T-helper 1 cell treated with Interleukin-12 subunit alpha and Interleukin-12 subunit beta and Interleukin-4 antibody, amounts not matched to agents 30 ng/mL and 1 ng/mL, for 36 hours (primary cell): ENCODE data around the gene YIF1A. TPM values are rescaled to one million over a fixed set of nuclear protein-coding genes. Genes with fewer than 3 reads are reported as not detected.
"Not testable (repeated sequence)": the region's sequence is repeated elsewhere in the genome, so short reads cannot be mapped to it uniquely, and the experiment has no call there.

Experiments used
- intact Hi-C: fragments of 100-400 bp; cut with micrococcal nuclease; formaldehyde crosslinking; loops from one replicate; pipeline ENCODE4 v1.15.1; 2024
- total RNA-seq: library from RNA; stranded (reverse); gene quantifications from 2 replicates; pipeline ENCODE4 v1.2.3, GENCODE V29; 2022

Gene YIF1A
- total RNA-seq, 1 donor from 2014 or later = 85.1 TPM

DNA sequence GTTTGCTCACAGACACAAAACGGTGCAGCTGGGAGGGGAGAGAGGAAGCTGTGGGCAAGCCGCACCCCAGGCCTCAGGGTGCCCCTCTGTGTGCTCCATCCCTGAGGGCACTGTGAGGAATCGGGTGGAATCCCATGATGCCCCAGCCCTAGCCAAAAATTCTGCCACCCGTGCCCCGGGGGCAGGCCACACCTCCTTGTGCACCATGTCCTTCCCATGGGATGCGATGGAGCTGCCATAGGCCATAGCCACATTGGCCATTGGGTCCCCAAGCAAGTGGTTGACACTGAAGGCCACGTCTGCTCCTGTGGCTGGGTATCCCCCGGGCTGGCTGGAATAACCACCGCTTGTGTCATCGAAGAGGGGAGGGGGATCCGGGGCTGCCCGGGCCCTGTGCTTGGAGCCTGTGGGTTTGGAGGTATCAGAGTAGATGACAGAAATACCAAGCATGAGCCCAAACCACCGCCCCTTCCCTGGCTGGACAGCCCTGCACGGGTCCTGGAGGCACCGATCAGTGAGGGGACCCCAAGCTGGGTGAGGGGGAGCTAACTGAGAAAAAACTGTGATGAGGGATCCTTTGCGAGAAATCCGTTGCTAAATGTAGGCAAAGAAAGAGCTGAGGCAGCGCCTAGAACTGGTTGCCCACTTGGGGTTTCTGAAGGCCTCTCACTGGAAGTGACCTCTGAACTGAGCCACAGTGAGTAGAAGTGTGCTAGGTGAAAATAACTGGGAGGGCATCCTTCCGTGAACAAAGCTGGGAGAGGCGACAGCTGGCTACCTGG is 863 bp downstream of the YIF1A start:
- intact Hi-C loops = loop anchor here (10.0 kb wide), 2 partner anchors 457 to 1517 kb away; a partner anchor contains a TSS

DNA sequence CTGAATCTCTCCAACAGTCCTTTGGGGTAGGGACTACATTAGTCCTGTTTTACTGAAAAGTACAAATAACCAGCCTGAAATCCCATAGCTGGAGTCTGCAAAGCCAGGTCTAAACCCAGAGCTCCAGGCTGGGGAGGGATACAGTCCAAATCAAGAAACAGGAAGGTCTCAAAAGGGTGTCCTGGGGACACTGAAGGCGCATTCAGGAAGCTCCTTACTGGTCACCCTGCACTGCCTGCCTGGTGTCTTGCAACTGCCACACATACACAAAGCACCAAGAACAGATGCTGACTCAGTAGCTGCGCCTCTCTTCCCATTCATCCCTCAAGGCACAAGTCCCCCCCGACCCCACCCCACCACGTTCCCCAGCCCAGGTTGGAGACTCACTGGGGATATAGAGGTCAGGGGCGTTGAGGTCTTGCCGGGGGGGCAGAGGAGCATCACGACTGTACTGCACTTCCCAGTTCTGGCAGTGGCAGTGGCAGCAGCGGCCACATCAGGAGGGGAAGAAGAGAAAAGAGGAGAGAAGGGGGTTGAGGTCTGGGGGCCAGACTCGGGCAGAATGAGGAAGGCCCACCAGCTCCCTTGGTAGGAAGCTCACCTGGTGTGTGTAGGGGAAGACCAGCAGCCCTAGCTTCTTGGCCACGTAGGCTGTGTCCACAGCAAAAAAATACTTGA is 1.6 kb downstream of the YIF1A start:
- intact Hi-C loops = loop anchor here (10.0 kb wide), 2 partner anchors 457 to 1517 kb away; a partner anchor contains a TSS

DNA sequence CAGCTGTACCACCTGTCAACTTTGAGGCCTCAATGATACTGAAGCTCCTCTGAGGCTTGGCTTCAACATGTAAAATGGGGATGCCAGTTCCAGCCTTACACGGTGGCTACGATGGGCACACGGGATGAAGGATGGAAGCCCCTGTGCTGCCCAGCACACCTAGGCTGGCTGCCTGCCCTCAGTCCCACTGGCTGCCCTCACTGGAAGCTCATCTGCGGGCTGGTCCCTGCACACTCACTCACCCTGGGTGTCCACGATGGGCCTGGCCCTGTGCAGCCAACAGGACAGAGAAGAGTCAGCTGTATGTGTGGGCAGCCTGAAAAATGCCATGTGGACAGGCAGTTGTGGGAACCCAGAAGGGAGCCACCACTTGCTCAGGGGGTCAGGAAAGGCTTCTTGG is 2.2 kb downstream of the YIF1A start:
- intact Hi-C loops = loop anchor here (10.0 kb wide), 2 partner anchors 458 to 1518 kb away; a partner anchor contains a TSS

DNA sequence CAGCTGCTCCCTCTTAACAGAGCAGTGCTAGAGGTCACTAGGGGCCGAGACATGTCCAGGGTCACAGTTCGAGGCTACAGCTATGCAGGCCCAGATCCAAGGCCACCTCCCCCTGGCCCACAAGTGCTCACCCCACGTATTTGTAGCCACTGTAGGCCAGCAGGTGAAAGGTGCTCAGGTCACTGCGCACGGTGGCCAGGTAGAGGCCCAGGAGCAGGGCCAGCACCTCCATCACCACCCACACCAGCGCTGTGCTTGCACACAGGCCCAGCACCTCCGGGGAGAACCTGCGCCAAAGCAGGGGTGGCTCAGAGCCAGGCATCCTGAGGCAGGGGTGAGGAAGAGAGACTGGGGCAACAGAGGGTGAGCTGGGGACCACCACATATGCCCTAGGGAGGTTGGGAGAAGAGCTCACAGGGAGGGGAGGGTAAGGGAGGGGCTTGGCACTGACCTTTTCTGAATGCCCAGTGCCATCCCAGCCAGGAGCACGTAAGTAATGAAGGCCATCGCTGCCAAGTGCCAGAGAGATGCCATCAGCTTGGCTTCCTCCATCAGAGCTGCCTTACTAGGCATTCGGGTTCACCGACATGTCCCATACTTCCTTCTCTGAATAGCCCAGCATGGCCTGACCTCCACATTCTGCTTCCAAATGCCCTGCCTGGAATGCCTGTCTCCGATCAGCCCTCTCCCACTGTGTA is 3.5 kb downstream of the YIF1A start:
- intact Hi-C loops = loop anchor here (10.0 kb wide), 2 partner anchors 459 to 1519 kb away; a partner anchor contains a TSS

DNA sequence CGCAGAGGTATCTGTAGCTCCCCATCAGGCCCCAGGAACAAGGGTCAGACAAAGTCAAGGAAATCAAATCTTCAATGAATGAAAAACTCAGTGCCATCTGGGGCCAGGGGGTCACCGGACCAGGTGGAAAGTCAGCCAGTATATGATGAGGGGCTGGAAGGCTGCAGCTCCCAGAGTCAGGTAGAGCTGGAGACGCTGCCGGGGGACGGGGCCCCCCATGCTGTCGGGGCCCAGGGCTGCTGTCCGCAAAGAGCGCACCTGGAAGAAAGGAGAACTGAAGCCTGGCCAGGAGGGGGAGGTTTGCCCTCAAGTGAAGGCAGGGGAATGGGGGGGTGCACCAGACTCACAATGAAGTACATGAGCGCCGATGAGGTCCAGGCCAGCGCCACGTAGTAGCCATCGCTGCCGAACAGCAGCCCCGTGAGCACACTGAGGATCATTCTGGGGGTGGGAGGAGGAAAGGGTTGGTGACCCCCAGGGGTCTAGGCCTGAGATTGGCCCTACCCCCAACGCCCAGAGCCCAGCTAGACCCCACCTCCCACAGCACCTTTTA is 4.3 kb downstream of the YIF1A start:
- intact Hi-C loops = loop anchor here (10.0 kb wide), 2 partner anchors 460 to 1520 kb away; a partner anchor contains a TSS

DNA sequence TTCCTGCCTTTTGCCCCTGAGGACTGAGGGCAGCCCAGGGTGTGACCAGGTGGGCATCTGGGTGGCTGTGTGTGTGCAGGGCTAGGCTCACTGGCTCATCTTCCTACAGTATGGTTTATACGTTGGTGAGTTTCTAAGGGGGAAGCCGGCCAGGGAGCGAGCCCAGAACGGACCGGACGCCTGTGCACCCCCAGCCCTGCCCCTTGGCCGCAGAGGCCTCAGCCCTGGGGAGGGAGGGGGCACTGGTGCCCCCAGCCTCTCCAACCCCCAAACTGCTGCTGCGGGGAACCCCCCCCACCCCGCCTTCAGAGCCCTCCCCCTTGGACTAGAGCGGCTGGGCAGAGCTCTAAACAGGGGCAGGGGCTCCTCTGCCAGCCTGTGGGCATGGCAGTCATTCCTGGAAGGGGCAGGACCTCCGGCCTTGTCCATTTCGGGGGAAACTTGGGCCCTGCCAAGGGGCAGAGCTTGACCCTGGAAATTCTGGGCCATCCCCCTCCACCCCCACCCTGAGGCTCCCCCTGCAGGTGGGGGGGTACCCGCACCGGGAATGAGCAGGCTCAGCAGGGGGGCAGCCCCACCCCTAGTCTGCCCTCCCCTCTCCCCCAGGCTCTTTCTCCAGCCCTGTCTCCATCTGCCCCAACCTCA is 5.4 kb downstream of the YIF1A start:
- intact Hi-C loops = loop anchor here (10.0 kb wide), 2 partner anchors 461 to 1521 kb away; a partner anchor contains a TSS

DNA sequence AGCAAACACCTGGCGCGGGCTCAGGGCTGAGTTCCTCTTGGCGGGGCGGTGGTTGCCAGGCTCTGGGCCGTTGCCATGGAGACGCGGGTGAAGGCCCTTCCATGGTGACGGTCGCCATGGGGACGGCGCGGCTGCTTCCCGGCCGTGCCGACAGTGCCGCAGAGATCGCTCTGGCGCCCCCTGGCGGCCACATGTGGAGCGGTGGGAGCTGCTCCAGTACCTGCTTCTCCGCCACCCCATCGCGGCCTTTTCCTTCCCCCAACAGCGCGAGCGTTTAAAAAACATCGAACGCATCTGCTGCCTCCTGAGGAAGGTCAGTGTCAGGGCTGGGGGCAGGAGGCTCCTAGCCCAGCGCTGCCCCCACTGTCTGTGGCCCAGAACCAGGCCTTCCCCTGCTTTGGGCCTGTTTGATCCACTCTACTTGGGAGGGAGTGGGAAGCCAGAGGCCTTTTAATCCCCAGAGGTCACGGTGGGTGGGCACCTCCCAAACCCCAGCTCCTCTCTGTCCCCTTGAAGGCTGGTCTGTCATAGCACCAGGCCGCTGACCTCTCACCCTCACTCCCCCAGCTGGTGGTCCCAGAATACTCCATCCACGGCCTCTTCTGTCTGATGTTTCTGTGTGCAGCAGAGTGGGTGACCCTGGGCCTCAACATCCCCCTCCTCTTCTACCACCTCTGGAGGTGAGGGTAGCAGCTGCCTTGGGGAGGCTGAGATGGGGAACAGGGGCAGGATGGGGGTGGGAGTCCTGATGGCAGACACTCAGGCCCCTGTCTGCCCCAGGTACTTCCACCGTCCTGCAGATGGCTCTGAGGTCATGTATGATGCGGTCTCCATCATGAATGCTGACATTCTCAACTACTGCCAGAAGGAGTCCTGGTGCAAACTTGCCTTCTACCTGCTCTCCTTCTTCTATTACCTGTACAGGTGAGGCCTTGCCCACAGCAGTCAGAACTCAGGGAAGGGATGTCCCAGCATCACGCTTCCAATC is 6.2 kb downstream of the YIF1A start:
- intact Hi-C loops = loop anchor here (1.0 to 10.0 kb wide), 4 partner anchors 14 to 1522 kb away; partner anchors contain the start of gene RAB1B

DNA sequence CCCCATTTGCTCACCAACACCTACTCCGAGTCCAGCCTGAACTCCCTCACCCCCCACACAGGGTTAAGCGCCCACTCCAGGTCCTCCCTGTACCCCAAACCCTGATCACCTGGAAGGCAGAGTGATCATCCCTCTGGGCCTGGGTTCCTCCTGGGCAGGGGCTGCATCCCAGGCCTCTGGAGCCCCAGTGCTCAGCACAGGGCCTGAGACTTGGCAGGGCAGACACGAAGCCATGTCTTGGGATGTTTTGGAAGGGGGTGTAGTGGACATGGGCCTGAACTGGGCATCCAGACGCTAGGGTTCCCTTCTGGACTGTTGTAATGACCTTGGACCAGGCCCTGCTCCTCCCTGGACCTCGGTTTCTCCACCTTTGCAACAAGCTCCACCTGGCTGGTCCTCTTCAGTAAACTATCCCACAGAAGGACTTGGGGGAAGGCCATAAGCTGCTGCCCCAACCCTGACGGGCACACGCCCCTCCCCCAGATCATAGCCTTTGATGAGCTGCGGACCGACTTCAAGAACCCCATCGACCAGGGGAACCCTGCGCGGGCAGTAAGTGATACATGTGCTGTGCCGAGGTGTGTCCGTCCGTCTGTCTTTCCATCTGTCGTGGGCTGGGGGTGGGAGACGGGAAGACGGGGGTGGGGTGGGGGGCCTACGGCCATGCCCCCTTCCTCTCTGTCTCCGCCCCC is 7.0 kb downstream of the YIF1A start:
- intact Hi-C loops = loop anchor here (1.0 to 10.0 kb wide), 4 partner anchors 14 to 1523 kb away; partner anchors contain the start of gene RAB1B

DNA sequence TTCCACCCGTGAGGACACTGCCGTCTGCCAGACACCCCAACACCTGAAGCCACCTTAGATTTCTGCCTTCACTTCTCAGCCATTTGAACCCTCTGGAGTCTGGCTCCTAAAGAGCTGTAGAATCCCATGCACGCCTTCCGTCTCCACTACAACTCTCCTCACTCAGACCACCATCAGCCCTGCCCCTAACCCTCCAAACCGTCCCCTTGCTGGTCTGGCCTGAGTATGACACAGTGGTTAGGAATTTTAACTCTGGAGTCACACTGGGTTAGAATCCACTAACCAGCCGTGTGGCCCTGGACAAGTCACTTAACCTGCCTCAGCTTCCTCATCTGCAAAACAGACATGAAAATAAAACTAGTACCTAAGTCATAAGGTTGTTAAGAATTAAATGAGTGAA is 7.9 kb downstream of the YIF1A start:
- intact Hi-C loops = loop anchor here (10.0 kb wide), 2 partner anchors 464 to 1524 kb away; a partner anchor contains a TSS

DNA sequence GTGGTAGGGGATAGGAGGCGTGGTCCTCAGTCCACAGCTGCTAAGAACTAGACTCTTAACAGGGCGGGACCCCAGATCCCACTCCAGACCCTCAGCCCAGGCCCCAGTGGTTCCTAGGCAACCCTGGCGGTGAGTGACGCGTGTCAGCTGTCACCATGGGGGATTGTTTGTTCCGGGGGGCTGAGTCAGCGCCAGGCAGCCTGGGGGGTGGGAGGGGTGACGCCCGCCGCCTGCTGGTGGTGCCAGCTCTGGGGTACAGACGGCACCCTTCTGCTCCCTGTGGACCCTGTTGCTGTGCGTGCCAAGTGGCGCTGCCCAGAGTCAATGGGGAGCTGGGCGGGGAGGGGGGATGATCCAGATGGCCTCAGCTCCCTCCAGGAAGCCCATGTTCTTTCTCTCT is 8.5 kb downstream of the YIF1A start:
- intact Hi-C loops = loop anchor here (10.0 kb wide), 2 partner anchors 464 to 1524 kb away; a partner anchor contains a TSS

DNA sequence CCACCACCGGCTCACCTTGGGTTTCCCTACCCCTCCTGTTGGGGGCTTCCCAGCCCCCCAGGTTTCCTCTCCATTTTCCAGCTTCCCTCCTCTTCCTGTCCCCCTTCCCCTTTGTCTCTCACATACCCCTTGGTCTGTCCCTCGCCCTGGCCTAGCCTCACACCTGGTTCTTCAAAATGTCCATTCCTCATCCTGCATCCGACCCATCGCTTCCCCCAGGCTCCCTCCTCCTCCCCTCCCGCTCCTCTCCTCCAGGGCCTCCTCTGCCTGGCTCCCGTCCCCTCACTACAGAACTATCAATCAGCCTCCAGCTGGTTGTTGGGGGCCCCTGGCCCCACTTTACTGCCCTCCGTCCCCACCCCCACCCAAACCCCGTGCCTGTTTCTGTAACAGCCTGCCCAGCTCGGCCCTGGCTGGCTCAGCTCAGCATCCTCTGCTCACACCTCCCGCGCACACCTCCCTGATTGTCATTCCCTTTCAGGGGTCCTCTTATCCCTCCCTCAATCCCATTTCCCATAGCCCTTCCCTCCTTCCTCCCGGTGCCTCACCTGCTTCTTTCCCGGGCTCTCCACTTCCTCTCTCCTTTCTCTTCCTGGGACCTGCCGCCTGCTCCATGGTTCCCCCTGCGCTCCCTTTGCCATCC is 9.7 kb downstream of the YIF1A start:
- intact Hi-C loops = no loop called here

DNA sequence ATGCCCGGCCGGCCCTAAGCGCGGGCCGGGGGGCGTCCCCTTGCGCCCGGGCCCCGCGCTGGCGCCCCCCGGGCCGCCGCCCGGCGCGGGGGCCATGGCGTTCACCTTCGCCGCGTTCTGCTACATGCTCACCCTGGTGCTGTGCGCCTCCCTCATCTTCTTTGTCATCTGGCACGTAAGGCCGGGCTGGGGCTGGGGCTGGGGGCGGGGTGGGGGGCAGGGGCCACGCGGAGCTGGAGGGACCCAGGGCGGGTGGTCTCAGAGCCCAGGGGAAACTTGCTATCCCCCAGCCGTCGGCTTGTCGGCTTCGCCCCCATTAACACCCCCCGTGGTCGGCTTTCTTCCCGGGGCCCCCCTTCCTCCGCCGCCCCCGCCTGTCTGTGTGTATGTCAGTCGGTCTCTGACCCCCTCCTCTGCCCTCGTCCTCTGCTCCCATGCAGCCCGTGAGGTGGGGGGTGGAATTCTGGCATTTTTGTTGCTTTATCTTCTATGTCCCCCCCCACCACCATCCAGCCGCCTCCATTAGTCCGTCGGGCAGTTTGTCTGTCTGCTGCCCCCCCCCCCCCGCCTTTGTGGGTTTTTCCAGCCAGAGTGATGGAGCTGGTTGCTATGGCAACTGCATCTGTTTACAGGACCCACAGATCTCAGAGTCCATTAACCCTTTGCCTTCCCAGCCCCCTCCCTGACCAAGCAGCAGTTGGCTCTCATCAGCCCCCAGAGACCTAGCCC is 10.4 kb downstream of the YIF1A start:
- intact Hi-C loops = no loop called here

DNA sequence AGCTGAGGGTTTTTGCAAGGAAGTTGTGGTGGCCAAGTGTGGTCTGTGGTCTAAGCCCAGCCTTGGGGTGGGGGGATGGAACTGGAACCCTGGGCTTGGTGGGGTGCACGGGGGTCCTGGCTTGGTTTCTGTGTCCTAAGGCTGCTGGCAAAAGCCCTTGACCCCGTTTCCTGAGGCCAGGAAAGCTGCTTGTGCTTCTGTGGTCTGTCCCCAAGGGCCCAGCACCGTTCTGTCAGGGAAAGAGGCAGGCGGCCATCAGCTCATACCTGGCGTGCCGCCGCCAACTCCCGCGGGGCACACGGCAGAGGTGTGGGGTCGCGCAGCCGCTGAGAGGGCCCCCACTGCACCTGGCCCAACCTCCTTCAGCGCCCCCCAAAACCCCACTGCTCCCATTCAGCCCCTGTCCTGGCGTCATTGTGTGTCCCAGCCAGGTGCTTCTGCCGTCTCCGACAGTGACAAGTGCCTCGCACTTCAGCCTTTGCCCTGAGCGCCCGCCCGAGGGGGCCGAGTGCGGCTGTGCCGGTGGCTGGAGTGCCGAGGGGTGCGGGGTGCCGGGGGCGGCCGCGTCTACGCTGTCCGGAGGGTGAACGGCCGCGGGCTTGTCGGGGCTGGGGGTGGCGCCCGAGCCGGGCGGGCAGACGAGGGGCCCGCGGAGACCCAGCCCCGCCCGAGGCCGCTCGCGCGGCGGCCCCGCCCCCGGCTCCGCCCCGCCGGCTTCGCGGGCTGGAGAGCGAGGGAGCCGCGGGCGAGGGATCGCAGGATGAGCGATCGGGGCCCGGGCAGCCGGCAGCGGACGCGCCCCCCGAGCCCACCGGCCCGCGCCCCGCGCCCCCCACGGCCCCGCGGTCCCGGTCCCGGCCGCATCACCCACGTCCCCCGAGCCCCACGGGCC is 11.2 kb downstream of the YIF1A start, which contains the start of gene CNIH2:
Gene CNIH2 (plus strand): TSS at position 705 of the 892 bp plus-strand sequence. CDS start 282 bp downstream, outside the sequence.
- intact Hi-C loops = no loop called here

DNA sequence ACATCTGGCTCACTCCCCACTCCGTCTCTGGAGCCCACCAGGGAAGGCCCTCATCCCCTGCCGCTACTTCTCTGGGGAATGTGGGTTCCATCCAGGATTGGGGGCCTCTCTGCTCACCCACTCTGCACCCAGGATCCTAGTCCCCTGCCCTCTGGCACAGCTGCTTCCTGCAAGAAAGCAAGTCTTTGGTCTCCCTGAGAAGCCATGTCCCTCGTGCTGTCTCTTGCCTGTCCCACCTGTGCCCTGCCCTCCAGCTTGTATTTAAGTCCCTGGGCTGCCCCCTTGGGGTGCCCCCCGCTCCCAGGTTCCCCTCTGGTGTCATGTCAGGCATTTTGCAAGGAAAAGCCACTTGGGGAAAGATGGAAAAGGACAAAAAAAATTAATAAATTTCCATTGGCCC is 11.9 kb downstream of the YIF1A start:
- intact Hi-C loops = not testable (repeated sequence)

DNA sequence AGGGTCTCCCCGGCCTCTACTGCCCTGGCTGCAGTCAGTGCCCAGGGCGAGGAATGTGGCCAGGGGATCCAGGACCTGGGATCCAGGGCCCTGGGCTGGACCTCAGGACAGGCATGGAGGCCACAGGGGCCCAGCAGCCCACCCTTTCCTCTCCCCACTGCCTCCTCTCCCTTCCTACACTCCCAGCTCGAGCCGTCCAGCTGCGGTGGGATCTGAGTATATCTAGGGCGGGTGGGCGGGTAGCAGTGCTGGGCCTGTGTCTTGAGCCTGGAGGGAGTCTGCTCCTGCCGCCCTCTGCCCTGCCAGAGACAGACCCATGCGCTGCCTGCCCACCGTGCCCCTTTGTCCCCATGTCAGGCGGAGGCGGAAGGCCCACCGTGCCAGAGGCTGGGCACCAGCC is 12.3 kb downstream of the YIF1A start:
- intact Hi-C loops = not testable (repeated sequence)

DNA sequence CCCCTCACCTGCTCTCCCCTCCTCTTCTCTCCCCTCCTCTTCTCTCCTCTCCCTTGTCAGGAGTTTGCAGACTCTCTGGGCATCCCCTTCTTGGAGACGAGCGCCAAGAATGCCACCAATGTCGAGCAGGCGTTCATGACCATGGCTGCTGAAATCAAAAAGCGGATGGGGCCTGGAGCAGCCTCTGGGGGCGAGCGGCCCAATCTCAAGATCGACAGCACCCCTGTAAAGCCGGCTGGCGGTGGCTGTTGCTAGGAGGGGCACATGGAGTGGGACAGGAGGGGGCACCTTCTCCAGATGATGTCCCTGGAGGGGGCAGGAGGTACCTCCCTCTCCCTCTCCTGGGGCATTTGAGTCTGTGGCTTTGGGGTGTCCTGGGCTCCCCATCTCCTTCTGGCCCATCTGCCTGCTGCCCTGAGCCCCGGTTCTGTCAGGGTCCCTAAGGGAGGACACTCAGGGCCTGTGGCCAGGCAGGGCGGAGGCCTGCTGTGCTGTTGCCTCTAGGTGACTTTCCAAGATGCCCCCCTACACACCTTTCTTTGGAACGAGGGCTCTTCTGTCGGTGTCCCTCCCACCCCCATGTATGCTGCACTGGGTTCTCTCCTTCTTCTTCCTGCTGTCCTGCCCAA is 12.8 kb downstream of the YIF1A start:
- intact Hi-C loops = no loop called here
